Myocyte (in vitro differentiated cells): ENCODE data around the gene EMB. TPM values are rescaled to one million over a fixed set of nuclear protein-coding genes. Genes with fewer than 3 reads are reported as not detected.

Source experiments
- total RNA-seq: library from RNA; depleted of rRNA; stranded (reverse); fragments of >200 nt; gene quantifications from 2 replicates; pipeline ENCODE4 v1.2.3, GENCODE V29; 2014

The EMB gene
- total RNA-seq, 1 donor from 2014 or later: 21.3 TPM

Other genes with a start within 250 kb of the EMB start
- gene PARP8, start 225.3 kb upstream of the EMB start, total RNA-seq: 3.8 and 8.5 TPM in 2 replicates